ENCODE results near the gene BEX2. TPM values are rescaled to one million over a fixed set of nuclear protein-coding genes. Genes with fewer than 3 reads are reported as not detected.
A peak's percentile ranks its signal among the peaks of the same experiment; 100 is the strongest.
"Not testable (repeated sequence)": the region's sequence is repeated elsewhere in the genome, so short reads cannot be mapped to it uniquely, and the experiment has no call there.

The BEX2 gene
- polyA plus RNA-seq, 3 donors = 73.1 to 88.9 (median 78.9) TPM

- peak in 1 of 11 donors; percentile 1 for DNase-seq (ENCODE audit: extremely low read depth in 1 of 11, low read depth in 9 of 11, low spot score in 4 of 11)
Measured at GRCh38 chrX:103309860-103310554, 783 bp downstream of the BEX2 start.

- not testable (repeated sequence) for DNase-seq (ENCODE audit: extremely low read depth in 1 of 11, low read depth in 9 of 11, low spot score in 4 of 11)
Measured at GRCh38 chrX:103305666-103306065, 5.1 kb downstream of the BEX2 start.

- DNase-seq (ENCODE audit: extremely low read depth in 1 of 11, low read depth in 9 of 11, low spot score in 4 of 11) = no peak
Measured at GRCh38 chrX:103304705-103305104, 6.1 kb downstream of the BEX2 start.

- no peak for DNase-seq (ENCODE audit: extremely low read depth in 1 of 11, low read depth in 9 of 11, low spot score in 4 of 11)
Measured at GRCh38 chrX:103293118-103293517, 17.7 kb downstream of the BEX2 start.

- no peak for DNase-seq (ENCODE audit: extremely low read depth in 1 of 11, low read depth in 9 of 11, low spot score in 4 of 11)
Measured at GRCh38 chrX:103279624-103280023, 31.2 kb downstream of the BEX2 start.

GRCh38 chrX:103276581-103277002, 34.2 kb downstream of the BEX2 start, which contains the start of gene TCEAL5:
Gene TCEAL5, minus strand, starts transcription at chrX:103276750. Its CDS starts 2,187 bp downstream, at chrX:103274563.
- peak in 5 of 11 donors; percentile 13 to 52 (median 39) for DNase-seq (ENCODE audit: extremely low read depth in 1 of 11, low read depth in 9 of 11, low spot score in 4 of 11)

- DNase-seq (ENCODE audit: extremely low read depth in 1 of 11, low read depth in 9 of 11, low spot score in 4 of 11) = peak in 1 of 11 donors; percentile 4
Measured at GRCh38 chrX:103275947-103276567, 34.7 kb downstream of the BEX2 start.

- no peak for DNase-seq (ENCODE audit: extremely low read depth in 1 of 11, low read depth in 9 of 11, low spot score in 4 of 11)
Measured at GRCh38 chrX:103274284-103274683, 36.5 kb downstream of the BEX2 start.

Other genes with a start within 250 kb of the BEX2 start
- 10 to 100 TPM; 53.1 to 63.7 (median 57.1) TPM for gene BEX1, start 246.8 kb downstream of the BEX2 start, polyA plus RNA-seq (ENCODE audit: insufficient read length in 3 of 3)
- gene NXF3, start 217.8 kb downstream of the BEX2 start, polyA plus RNA-seq (ENCODE audit: insufficient read length in 3 of 3) = under 1 TPM in 2 of 3 donors, not detected in 1; 0.11 to 0.19 TPM
- gene BEX4, start 95.9 kb downstream of the BEX2 start, polyA plus RNA-seq (ENCODE audit: insufficient read length in 3 of 3) = 100 to 1,000 TPM; 142 to 182 (median 155) TPM
- 100 to 1,000 TPM; 132 to 165 (median 145) TPM for gene TCEAL8, start 55.8 kb downstream of the BEX2 start, polyA plus RNA-seq (ENCODE audit: insufficient read length in 3 of 3)
- gene TCEAL5, start 34.2 kb downstream of the BEX2 start, polyA plus RNA-seq (ENCODE audit: insufficient read length in 3 of 3) = 10 to 100 TPM; 12.0 to 17.8 (median 14.5) TPM
- gene TCEAL7, start 19.2 kb upstream of the BEX2 start, polyA plus RNA-seq (ENCODE audit: insufficient read length in 3 of 3) = 10 to 100 TPM; 30.8 to 40.4 (median 37.8) TPM
- 100 to 1,000 TPM; 199 to 240 (median 213) TPM for gene TCEAL9, start 45.5 kb upstream of the BEX2 start, polyA plus RNA-seq (ENCODE audit: insufficient read length in 3 of 3)
- gene BEX3, start 65.5 kb upstream of the BEX2 start, polyA plus RNA-seq (ENCODE audit: insufficient read length in 3 of 3) = 100 to 1,000 TPM; 475 to 590 (median 586) TPM
- 1 to 10 TPM; 2.9 to 4.7 (median 3.4) TPM for gene RAB40A, start 208.5 kb upstream of the BEX2 start, polyA plus RNA-seq (ENCODE audit: insufficient read length in 3 of 3)

All from renal cortex interstitium (tissue), 11 donors.